HT1080 (cell line): ENCODE results near the gene GPR143. TPM values are rescaled to one million over a fixed set of nuclear protein-coding genes. Genes with fewer than 3 reads are reported as not detected.
A peak's percentile ranks its signal among the peaks of the same experiment; 100 is the strongest.
"Not testable (repeated sequence)": the region's sequence is repeated elsewhere in the genome, so short reads cannot be mapped to it uniquely, and the experiment has no call there.

Experiments used
- DNase-seq: peaks from one replicate; pipeline ENCODE4 v3.0.0-alpha.2; 2015; ENCODE audit warnings: low read depth
- total RNA-seq: library from RNA; depleted of rRNA; stranded (reverse); fragments of >200 nt; shearing (Covaris generic); gene quantifications from 2 replicates; pipeline ENCODE4 v1.2.3, GENCODE V29; 2014

GPR143 gene
- total RNA-seq, 1 experiment from 2014 or later = 0.59 TPM

DNA sequence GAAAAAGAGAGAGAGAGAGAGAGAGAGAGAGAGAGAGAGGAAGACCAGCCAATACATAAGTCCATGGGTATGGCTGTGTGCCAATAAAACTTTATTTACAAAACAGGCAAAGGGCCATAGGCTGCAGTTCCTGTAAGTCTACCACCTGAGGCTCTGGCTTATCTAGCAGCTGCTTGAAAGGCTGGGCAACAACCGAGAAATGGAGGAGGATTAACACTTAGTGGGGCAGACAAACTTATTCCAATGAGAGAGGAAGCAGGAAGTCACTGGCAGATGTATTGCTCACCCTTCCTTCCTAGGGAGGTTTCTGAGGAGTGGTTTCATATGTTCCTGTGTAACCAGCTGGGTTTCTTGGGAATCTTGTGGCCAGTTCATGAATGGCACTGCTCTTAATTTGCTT lies 4.7 kb upstream of the GPR143 start:
- peak; percentile 69 for DNase-seq

DNA sequence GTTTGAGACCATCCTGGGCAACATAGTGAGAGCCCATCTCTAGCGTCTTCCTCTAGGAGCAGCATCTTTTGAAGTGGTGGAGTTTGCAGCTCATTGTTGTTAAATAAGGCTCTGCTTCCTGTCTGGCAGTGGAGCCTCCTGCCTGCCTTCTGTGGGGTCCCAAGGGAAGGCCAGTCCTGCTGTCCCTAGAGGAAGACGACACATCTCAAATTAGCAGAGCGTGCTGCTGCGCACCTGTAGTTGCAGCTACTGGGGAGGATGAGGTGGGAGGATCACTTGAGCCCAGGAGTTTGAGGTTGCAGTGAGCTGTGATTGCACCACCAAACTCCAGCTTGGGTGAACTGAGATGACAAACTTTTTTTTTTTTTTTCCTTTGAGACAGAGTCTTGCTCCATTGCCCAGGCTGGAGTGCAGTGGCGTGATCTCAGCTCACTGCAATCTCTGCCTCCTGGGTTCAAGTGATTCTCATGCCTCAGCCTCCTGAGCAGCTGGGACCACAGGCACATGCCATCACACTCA lies 2.7 kb upstream of the GPR143 start:
- DNase-seq = not testable (repeated sequence)

DNA sequence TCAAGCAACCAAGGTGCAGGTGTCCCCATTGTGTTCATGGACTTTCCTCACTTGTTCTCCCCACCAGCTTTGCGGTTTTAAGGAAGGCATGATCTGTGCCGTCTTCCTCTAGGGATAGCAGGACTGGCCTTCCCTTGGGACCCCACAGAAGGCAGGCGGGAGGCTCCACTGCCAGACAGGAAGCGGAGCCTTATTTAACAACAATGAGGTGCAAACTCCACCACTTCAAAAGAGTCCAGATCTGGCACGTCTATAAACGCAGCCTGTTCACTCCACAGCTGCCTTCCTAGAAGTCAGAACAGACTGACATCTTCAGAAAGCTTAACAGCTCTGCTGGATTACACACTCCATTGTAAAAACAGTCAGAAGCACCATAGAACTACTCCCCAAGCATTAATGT lies 1.7 kb upstream of the GPR143 start:
- DNase-seq = no peak

DNA sequence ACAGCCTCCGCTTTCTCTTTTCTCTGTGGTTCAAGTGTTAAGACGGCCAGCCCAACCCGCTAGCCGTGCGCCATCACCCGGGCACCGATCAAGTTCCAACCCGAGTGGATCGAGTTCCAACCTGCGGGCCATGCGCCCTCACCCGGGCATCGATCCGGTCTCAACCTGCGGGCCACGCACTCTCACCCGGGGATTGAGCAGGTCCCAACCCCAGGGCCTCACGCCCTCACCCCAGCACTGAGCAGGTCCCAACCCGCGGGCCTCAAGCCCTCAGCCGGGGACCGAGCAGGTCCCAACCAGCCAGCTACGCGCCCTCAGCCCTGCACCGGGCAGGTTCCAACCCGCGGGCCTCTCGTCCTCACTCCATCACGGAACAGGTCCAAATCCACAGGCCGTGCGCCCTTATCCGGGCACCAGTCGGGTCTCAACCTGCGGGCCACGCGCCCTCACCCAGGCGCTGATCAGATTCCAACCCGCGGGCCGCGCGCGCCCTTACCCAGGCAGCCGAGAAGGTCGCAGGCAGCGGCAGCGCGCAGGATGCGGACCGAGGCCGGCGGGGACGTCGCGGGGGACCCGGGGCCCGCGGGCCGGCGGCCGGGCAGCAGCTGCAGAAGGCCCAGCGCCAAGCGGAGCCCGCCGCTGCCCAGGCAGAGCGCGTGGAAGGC lies 443 bp downstream of the GPR143 start:
- no peak for DNase-seq

DNA sequence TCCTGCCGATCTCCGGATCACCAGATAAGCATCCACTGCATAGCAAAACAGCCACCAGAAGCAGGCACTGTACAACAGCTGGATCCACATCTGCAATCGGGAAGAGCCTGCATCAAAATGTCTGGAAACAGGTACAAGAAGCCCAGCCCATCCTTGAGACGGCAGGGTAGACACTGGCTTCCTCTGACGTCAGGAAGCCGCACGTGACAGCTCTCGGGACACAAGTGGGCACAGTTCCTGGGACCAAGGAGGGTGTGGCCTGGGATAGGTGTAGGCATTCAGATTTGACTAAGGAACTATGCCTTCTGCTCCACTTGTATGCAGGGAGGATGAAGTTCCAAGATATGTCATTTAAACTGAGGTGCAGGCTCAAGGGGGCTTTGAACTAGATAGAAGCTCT lies 6.3 kb downstream of the GPR143 start:
- DNase-seq = no peak

DNA sequence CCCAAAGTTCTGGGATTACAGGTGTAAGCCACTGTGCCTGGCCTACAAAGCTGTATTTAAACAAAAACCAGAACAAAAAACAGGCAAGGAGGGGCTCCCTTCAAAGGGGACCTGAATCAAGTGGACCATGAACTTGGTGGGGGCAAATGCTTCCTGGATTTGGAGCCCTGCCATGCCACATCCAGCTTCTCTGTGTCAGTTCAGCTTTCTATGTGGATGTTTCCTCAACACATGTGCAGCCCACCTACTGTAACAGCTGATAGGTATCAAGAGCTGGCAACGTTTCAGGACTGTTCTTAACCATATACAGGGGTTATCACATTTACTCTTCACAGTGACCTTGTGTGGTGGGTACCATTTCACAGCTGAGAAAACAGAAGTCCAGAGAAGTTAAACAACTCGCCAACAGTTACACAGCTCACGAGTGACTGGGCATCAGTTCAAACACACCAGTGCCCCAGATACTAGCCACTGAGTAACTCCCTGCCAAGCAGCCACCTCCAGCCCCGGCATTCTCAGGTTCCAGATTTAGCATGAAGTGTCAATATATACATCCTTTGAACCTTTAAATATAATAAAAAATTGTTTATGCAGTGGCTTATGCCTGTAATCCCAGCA lies 7.5 kb downstream of the GPR143 start:
- no peak for DNase-seq

DNA sequence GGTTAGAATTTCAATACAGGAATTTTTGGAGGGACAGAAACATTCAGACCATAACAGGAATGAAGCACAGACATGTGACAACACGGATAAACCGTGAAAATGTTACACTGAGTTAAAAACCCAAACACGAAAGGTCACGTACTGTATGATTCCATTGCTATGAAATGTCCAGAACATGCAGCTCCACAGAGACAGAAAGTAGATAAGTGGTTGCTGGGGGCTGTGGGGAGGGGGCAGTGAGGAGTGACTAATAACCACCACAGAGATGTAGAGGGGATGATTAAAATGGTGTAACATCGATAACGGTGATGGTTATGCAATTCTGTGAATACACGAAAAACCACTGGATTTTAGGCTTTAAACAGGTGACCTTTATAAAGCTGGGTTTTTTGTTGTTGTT lies 8.3 kb downstream of the GPR143 start:
- no peak for DNase-seq

DNA sequence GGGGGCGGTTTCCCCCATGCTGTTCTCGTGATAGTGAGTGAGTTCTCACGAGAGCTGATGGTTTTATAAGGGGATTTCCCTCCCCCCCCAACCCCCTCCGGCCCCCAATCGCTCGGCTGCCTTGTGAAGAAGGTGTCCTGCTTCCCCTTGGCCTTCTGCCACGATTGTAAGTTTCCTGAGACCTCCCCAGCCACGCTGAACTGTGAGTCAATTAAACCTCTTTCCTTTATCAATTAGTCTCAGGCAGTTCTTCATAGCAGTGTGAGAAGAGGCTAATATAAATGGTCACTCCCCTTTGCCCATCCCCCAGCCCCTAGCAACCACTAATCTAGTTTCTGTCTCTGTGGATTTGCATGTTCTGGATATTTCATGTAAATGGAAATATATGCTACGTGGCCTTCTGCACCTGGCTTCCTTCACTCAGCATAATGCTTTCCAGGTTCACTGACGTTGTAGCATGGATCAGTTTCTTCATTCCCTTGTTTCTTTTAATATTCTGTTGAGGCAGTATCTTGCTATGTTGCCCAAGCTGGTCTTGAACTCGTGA lies 16.4 kb downstream of the GPR143 start:
- DNase-seq = no peak

DNA sequence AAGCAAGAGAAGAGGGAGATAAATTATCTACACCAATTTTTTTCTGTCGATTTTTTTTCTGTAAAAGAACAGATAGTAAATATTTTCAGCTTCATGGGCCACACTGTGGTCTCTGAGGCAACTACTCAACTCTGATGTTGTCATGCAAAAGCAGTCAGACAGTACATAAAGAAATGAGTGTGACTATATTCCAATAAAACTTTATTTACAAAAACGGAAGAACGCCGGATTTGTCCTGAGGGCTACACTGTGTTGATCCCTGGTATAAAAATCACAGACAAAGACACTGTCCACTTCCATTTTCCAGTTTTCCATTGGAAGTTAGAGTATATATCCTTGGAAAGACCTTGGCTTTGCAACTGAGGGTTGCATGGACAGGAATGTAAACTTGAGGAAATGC lies 18.0 kb downstream of the GPR143 start:
- no peak for DNase-seq

DNA sequence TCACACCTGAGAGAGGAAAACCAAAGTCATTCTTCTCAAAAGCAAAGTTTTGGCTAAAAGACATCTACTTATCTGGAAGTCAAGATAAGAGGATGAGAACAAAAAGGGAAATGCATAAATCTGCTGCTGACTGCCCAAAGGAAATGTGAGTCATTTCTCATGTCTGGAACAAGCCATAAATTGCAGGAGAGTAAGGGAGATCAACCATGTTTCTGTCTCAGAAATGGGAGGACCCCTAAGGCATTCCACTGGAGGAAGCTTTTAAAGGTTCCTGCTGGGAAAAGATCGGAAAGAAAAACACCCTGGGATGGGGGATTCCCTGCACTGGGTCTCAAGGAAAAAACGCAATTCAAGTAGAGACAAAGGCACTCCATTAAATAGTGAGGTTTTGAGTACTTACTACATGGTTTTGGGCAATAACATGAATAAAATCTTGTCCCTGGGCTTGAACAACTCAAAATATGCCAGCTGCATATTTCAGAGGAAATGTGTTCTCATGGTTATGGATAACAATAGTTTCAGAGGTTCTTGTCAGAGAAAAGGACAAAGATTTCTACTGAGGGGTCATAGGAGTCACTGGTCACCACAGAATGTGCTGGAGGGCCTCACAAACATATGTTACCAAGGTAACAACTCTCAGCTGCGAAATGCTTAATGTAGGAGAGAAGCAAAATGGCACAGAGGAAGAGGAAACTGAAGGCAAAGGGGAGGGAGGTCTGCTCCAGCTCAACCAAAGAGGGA lies 19.3 kb downstream of the GPR143 start:
- peak; percentile 69 for DNase-seq

DNA sequence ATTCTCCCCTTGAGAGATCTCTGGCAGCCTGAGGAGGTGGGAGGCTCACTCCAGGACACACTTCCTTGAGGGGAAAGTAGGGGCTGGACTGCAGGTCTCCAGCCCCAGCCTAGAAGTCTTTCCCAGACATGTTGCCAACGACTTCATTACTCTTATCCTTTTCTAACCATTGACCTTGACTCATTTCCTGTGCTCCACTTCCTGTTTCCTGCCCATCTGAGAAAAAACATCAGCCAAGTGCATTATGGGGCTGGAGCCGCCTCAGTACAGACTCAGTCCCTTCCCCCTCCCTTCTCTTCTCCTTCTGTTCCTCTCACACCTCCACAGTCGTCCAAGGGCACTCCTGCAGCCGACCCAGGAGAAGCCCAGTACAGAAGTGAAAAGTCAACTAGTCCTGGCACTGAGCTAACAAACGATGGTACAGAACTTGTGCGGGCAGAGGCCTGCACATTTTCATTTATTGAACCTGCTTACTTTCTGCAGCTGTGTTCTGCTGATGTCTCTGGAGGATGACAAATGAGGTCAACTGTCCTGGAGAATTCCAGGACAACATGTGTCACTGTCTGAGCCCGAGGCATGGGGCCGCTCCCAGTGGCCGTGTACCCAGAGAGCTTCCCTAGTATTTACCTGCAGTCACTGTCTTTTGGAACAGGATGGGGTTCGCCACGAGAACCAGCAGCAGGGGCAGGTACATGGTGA lies 20.1 kb downstream of the GPR143 start:
- peak; percentile 90 for DNase-seq

DNA sequence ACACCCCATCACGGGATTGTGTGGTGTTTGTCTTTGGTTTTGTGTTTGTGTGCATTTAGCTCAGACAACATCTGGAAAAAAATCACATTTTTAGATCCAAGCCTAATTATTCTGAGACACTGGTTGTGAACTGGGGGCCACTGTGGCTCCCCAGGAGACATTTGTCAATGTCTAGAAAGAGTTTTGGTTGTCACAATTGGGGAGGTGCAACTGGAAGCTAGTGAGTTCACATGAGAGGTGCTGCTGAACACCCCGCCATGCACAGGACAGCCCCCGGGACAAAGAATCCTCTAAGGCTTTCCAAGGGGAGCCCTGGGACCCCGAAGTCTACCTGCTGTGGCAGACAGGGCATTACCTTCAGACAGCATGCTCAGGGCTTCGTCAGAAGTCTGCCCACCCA lies 26.5 kb downstream of the GPR143 start:
- DNase-seq = no peak

DNA sequence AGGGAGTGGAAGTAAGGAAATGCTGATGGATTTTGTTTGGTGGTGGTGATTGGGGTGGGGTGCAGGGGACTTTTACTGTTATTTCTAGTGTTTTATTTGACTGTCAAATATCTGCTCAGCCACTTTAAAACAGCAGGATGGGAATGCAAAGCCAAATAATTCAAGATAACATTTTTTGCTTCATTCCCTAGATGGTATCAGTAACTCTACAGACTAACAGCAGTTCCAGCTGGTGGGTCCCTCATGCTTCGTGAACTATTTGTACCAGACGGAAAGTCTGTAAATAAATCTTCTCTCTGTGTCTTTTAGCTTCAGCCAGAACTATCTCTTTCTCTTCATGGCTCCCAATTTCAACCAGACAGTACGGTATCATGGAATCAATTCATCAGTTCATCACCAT lies 27.5 kb downstream of the GPR143 start:
- no peak for DNase-seq

DNA sequence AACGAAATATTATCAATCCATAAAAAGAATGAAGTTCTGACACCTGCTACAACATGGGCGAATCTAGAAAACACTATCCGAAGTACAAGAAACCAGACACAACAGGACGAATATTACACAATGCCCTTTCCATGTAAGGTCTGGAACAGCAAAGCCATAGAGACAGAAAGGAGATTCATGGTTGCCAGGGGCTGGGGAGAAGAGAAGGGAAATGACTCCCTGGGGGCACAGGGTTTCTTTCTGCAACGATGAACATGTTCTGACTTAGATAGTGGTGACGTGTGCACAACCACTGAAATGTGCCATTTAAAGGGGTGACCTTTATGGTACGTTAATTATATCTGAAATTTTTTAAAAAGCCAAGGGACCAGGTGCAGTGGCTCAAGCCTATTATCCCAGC lies 28.3 kb downstream of the GPR143 start:
- no peak for DNase-seq

DNA sequence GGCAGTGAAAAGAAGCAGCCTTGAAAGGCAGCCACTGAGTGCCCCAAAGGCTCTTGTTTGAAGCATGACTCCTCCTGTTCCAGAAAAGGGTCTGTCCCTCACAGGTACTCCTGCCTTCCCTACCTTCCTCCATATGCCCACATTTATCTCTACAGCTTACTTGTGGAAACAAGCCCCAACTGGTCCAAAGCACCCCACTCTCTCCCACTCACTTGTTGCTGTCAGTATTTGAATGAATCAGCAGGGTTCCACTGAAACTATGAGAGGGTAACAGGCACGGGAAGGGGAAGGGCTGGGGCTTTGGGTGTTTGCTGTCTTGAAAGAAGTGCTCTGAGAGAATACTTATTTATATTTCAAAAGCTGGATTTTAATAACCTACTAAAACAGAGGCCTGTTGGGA lies 34.9 kb downstream of the GPR143 start:
- no peak for DNase-seq

DNA sequence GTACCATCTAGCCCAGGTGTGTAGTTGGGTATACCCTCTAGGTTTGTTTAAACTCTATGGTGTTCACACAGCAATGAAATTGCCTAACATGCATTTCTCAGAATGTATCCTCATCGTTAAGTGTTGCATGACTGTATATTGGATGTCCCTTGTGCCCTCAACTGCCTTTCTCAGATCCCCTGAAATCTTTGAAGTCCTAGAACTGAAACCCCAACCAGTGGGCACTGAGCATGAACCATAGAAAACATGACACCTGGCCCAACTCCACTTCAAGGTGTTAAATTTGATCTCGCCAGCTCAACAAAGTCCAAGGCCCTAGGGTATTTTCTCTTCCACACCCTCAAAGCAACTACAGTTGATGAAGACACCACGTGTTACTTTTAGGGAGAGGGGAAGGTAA lies 35.6 kb downstream of the GPR143 start:
- DNase-seq = no peak

DNA sequence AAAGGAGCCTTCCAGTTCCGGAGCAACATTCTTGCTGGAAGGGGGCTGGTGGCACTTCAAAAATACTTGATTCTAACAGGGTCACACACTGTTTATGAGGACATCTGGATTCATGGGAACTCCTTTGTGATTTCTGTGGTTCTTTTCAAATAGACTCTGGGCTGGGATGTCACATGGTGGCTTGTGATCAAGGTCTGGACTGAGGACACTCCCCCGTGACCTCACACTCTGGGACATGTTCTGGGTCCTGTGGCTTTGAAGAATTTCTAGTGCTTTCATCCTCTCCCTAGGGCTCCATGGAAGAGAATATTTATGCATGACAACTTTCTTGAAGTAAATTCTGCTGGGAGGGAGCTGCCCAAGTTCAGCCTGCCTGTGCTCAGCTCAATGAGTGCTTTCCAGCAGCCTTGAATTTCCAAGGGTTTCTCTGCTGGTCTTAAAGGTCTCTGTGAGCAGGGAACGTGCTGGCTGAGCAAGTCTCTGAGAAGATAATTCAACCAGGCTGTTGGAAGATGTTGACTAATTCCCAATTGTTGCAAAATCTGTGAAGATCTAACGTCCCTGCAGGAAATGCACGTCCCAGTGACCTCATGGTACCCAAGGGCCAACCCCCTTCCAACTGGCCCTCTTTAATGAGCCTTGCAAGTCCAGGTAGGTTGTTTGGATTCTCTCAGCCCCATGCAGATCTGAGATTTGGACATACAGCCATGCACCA lies 36.3 kb downstream of the GPR143 start:
- no peak for DNase-seq

DNA sequence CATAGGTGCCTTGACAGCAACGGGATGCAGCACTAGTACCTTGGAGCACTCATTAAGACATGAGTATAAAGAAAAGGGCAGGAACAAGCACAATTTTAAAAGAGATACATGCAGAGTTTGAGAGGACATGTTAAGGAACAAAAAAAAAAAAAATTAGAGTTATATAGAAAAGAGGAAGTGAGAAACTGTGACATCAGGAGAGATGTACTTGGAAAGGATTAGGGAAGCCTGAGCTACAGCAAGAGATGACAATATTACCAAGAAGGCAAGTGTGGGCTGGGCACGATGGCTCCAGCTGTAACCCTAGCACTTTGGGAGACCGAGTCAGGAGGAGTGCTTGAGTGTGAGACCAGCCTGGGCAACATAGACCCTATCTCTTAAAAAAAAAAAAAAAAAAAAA lies 37.4 kb downstream of the GPR143 start:
- DNase-seq = no peak

DNA sequence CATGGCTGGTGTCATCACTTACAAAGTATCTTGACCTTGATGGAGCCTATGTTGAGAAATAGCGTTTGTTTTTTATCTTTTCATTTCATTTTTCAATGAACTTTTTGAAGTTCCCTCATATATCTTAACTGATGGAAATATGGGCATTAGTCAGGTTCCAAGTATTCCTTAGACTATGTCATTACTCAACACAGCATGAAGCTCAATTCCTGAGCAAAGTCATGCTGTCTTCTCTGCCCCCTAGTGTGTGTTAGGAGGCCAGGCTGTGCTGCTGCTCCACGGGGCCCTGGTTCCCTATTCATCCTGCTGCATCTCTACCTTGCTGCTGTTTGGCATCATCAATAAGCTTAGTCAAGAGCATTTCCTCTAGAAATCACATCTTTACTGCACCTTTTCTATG lies 40.9 kb downstream of the GPR143 start:
- peak; percentile 3 for DNase-seq

DNA sequence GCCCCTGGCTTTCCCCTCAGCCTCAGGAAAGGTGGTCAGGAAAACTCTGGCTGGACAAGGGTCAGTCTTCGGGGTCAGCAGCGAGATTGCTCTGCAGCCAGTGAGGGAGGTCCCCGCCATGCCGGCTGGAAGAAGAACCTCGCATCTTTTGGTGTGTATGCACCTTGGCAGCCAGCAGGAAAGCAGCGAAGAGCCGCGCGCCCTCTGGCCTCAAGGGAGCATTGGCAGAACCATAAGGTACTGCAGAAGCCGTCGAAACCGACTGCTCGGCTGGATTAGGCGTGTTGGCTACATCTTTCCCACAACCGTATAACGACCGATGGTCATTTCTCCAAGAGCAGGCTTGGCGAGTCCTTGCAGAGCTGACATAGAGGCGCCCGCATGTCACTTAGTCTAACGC lies 48.3 kb downstream of the GPR143 start:
- DNase-seq = no peak

DNA sequence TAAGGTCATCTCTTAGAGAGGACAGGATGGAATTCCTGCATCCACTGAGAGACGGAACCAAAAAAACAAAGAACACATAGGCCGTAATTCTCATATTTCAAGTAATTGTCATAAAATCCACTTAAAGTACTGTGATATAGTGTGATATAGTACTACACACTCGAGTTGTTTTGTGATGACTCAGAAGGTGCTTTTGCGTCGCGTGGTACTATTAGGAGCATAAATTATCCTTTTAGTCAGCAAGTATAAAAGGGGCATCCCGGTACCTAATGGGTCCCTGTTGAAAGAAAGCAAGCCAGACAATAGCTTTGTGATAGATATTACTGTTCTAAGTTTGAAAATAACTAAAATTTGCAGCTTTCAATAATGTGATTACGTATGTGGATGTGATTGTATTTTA lies 55.3 kb downstream of the GPR143 start:
- no peak for DNase-seq
